CD14-positive monocyte (primary cell): Measurements from ENCODE around the gene SLC24A3. TPM values are rescaled to one million over a fixed set of nuclear protein-coding genes. Genes with fewer than 3 reads are reported as not detected.

Experiments
- DNase-seq, 3 donors: peaks; one replicate each; pipeline ENCODE4 v3.0.0-alpha.2; 2011 to 2022
- H2AFZ ChIP-seq: 2 replicates; pipeline ENCODE4 v1.6.0; 2012; ENCODE audit warnings: mild to moderate bottlenecking, low read depth, low read length, inconsistent platforms; ENCODE audit not compliant: insufficient read depth, poor library complexity, severe bottlenecking
- H3K27ac ChIP-seq, 2 donors: 1 replicate in 1 of 2; 2 replicates in 1 of 2; pipeline ENCODE4 v1.5.1; 2012 to 2013; ENCODE audit warnings: low read length in 2 of 2, control low read depth in 1 of 2, inconsistent platforms in 1 of 2, low read depth in 1 of 2, mild to moderate bottlenecking in 1 of 2
- H3K27me3 ChIP-seq, 2 donors: one replicate each; pipeline versions ENCODE4 v1.6.0 to v1.6.1; 2011 to 2013; ENCODE audit warnings: low read length in 2 of 2; ENCODE audit not compliant: control insufficient read depth in 2 of 2, insufficient read depth in 2 of 2
- H3K36me3 ChIP-seq, 2 donors: replicated peaks in 1 of 2; 1 replicate in 1 of 2; 2 replicates in 1 of 2; pipeline versions ENCODE4 v1.5.1 to v1.6.1; 2012 to 2013; ENCODE audit warnings: low read length in 2 of 2, control low read depth in 1 of 2, inconsistent platforms in 1 of 2, mild to moderate bottlenecking in 1 of 2; ENCODE audit not compliant: insufficient read depth in 2 of 2, control insufficient read depth in 1 of 2
- H3K4me1 ChIP-seq, 2 donors: 1 replicate in 1 of 2; 2 replicates in 1 of 2; pipeline versions ENCODE4 v1.5.1 to v1.6.1; 2012 to 2013; ENCODE audit warnings: low read length in 2 of 2, control low read depth in 1 of 2, inconsistent platforms in 1 of 2, mild to moderate bottlenecking in 1 of 2, moderate library complexity in 1 of 2; ENCODE audit not compliant: insufficient read depth in 2 of 2, control insufficient read depth in 1 of 2
- H3K4me2 ChIP-seq: replicated peaks from 2 replicates; pipeline ENCODE3; 2012; ENCODE audit warnings: low read length, moderate library complexity, mild to moderate bottlenecking; ENCODE audit not compliant: poor library complexity, severe bottlenecking; ENCODE audit errors: extremely low read depth
- H3K4me3 ChIP-seq, 3 experiments: fragments of 200-600 bp in 1 of 3; sonication (generic) in 1 of 3; replicated peaks in 1 of 3; 1 replicate in 2 of 3; 2 replicates in 1 of 3; pipeline ENCODE4 v1.5.1; 2011 to 2013; ENCODE audit warnings: low read length in 3 of 3, mild to moderate bottlenecking in 3 of 3, control low read depth in 2 of 3, low read depth in 2 of 3, inconsistent platforms in 1 of 3, moderate library complexity in 1 of 3
- H3K79me2 ChIP-seq: 2 replicates; pipeline ENCODE4 v1.6.0; 2012; ENCODE audit warnings: mild to moderate bottlenecking, control low read depth, inconsistent platforms, low read length, moderate library complexity; ENCODE audit not compliant: insufficient read depth
- H3K9ac ChIP-seq: 2 replicates; pipeline ENCODE4 v1.6.0; 2017; ENCODE audit warnings: low read length, mild to moderate bottlenecking; ENCODE audit not compliant: insufficient read depth, poor library complexity, severe bottlenecking
- H3K9me3 ChIP-seq, 2 donors: replicated peaks in 1 of 2; 1 replicate in 1 of 2; 2 replicates in 1 of 2; pipeline versions ENCODE4 v1.5.1 to v1.6.1; 2012 to 2013; ENCODE audit warnings: low read length in 2 of 2, control low read depth in 1 of 2; ENCODE audit not compliant: control insufficient read depth in 1 of 2, insufficient read depth in 1 of 2
- H4K20me1 ChIP-seq: 2 replicates; pipeline ENCODE4 v1.6.0; 2012; ENCODE audit warnings: mild to moderate bottlenecking, low read length, control low read depth, moderate library complexity; ENCODE audit not compliant: insufficient read depth
- H3K27ac Mint-ChIP-seq, 7 donors: one replicate each; pipeline ENCODE4 v1.8.0; 2020; ENCODE audit warnings: mild to moderate bottlenecking in 7 of 7, mixed read lengths in 7 of 7, moderate library complexity in 6 of 7, inconsistent platforms in 2 of 7
- H3K27me3 Mint-ChIP-seq, 3 donors: one replicate each; pipeline ENCODE4 v1.8.0; 2021 to 2022; ENCODE audit warnings: low read depth in 3 of 3, mild to moderate bottlenecking in 3 of 3, mixed read lengths in 3 of 3, moderate library complexity in 3 of 3, inconsistent platforms in 1 of 3
- H3K36me3 Mint-ChIP-seq, 2 donors: one replicate each; pipeline ENCODE4 v1.8.0; 2020; ENCODE audit warnings: mixed read lengths in 2 of 2, inconsistent platforms in 1 of 2, mild to moderate bottlenecking in 1 of 2
- H3K4me1 Mint-ChIP-seq: one replicate; pipeline ENCODE4 v1.8.0; 2020; ENCODE audit warnings: mild to moderate bottlenecking, mixed read lengths
- H3K4me3 Mint-ChIP-seq, 2 donors: one replicate each; pipeline ENCODE4 v1.8.0; 2020; ENCODE audit warnings: mild to moderate bottlenecking in 2 of 2, mixed read lengths in 2 of 2, moderate library complexity in 1 of 2
- H3K9me3 Mint-ChIP-seq, 7 donors: one replicate each; pipeline ENCODE4 v1.8.0; 2020 to 2022; ENCODE audit warnings: mixed read lengths in 7 of 7, mild to moderate bottlenecking in 6 of 7, moderate library complexity in 6 of 7, inconsistent platforms in 2 of 7
- WGBS: methylation state at CpG from one replicate; pipeline ENCODE4 v1.1.5; 2013; ENCODE audit warnings: missing lambda C conversion rate; ENCODE audit not compliant: insufficient coverage; 5-methylcytosine and 5-hydroxymethylcytosine counted together
- intact Hi-C, 2 donors: fragments of 100-400 bp; cut with micrococcal nuclease; formaldehyde crosslinking; loops; one replicate each; pipeline versions ENCODE4 v1.15.0 to v1.15.1; 2023
- polyA plus RNA-seq, 3 donors: library from polyadenylated mRNA; depleted of rRNA in 1 of 3; unstranded in 2 of 3; stranded (reverse) in 1 of 3; fragments of 300-500 nt in 2 of 3; fragments of >200 nt in 1 of 3; fragmentation: Illumina TruSeq in 2 of 3; gene quantifications; 1 replicate in 2 of 3; 2 replicates in 1 of 3; pipeline ENCODE4 v1.2.3, GENCODE V29; 2012 to 2021
- TF ChIP-seq, protein P1 (sequence below): fragments of 200-600 bp; IDR thresholded peaks from one replicate; pipeline ENCODE4 v1.8.0; 2022; ENCODE audit warnings: antibody characterized with exemption, mild to moderate bottlenecking

The SLC24A3 gene
- polyA plus RNA-seq, 3 donors: 0.04 to 0.08 TPM; not detected in 1

DNA sequence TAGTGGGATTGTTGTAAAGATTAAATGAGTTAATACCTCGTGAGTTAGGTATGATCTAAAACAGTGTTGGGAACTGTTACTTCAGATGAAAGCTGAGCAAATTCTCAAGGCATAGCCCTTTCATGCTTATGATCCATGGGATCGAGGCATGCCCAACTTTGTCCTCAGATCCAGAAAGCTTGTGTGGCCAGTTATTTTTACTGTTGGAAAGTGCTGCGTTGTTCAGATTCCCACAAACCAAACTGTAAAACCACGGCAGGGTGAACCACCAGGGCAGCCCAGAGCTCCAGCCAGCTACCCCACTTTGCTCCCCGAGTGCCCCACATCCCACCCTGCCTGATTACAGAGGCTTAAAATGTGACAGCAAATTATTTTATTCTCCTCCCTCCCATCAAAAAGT is 406.3 kb downstream of the SLC24A3 start:
- intact Hi-C loops: no loop called here
- Histone ChIP-seq H3K36me3 (no peaks in the 10 kb centered on the region), H2AFZ (no peak overlapping the region), H3K27me3 (no peaks in the 10 kb centered on the region), H3K9ac (no peak overlapping the region), H3K9me3 (no peaks in the 10 kb centered on the region), H3K4me2 (no peak overlapping the region), H3K4me3 (no peak overlapping the region), H3K4me1 (peaks cover 0 to 5% of the 10 kb centered on the region in 2 donors), H4K20me1 (no peaks in the 10 kb centered on the region), H3K79me2 (no peaks in the 10 kb centered on the region), H3K27ac (no peak overlapping the region)
- 42% methylated on average over 4 of the region's 5 CpGs for WGBS
- Mint-ChIP-seq H3K4me1 (peaks cover 8% of the 10 kb centered on the region), H3K27ac (no peak overlapping the region), H3K9me3 (peaks cover 0 to 5% (median 0%) of the 10 kb centered on the region in 7 donors), H3K36me3 (no peaks in the 10 kb centered on the region), H3K27me3 (peaks cover 3 to 7% (median 4%) of the 10 kb centered on the region in 3 donors), H3K4me3 (no peak overlapping the region)
- DNase-seq: no peak
- TF ChIP-seq, protein P1, sequence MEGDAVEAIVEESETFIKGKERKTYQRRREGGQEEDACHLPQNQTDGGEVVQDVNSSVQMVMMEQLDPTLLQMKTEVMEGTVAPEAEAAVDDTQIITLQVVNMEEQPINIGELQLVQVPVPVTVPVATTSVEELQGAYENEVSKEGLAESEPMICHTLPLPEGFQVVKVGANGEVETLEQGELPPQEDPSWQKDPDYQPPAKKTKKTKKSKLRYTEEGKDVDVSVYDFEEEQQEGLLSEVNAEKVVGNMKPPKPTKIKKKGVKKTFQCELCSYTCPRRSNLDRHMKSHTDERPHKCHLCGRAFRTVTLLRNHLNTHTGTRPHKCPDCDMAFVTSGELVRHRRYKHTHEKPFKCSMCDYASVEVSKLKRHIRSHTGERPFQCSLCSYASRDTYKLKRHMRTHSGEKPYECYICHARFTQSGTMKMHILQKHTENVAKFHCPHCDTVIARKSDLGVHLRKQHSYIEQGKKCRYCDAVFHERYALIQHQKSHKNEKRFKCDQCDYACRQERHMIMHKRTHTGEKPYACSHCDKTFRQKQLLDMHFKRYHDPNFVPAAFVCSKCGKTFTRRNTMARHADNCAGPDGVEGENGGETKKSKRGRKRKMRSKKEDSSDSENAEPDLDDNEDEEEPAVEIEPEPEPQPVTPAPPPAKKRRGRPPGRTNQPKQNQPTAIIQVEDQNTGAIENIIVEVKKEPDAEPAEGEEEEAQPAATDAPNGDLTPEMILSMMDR: no peak

DNA sequence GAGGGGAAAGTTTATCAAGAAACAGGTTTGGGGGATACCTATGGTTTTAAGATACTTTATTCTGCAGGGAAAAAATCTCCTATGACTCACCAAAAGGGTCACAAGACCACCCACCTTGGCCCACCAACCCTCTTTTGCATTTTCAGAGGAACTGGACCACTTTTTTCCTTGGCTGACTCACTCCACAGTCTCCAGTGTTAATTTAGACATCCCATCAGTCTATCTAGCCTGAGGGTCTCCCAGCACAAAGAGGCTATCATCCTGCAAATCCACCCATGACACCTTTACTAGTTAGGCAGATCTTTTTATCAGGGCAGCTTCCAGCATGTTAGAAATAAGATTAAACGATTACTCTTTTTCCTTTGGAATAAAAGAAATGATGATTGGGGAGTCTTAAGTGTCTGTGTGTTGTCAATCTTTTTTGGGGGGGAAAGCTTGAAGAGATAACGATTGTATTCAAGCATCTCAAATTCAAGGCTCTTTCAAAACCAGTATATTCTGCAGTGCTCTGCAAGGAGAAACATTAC is 407.5 kb downstream of the SLC24A3 start:
- Mint-ChIP-seq H3K9me3 (peaks cover 0 to 10% (median 4%) of the 10 kb centered on the region in 7 donors), H3K27me3 (peaks cover 3 to 4% (median 4%) of the 10 kb centered on the region in 3 donors), H3K4me3 (no peak overlapping the region), H3K36me3 (no peaks in the 10 kb centered on the region), H3K4me1 (peaks cover 8% of the 10 kb centered on the region), H3K27ac (no peak overlapping the region)
- Histone ChIP-seq H3K9me3 (no peaks in the 10 kb centered on the region), H3K4me1 (peaks cover 0 to 5% of the 10 kb centered on the region in 2 donors), H3K9ac (no peak overlapping the region), H2AFZ (no peak overlapping the region), H3K27me3 (no peaks in the 10 kb centered on the region), H3K36me3 (no peaks in the 10 kb centered on the region), H3K4me3 (no peak overlapping the region), H4K20me1 (no peaks in the 10 kb centered on the region), H3K4me2 (no peak overlapping the region), H3K79me2 (no peaks in the 10 kb centered on the region), H3K27ac (no peak overlapping the region)
- intact Hi-C loops: no loop called here
- WGBS: 83% methylated on average over 1 of the region's 2 CpGs
- DNase-seq: no peak
- TF ChIP-seq, protein P1: no peak
